Stimulated activated CD8-positive, alpha-beta memory T cell treated with anti-CD3 and anti-CD28 coated beads, Interleukin-7, amount 100 ng/mL, for 24 hours (primary cell): ENCODE data around the gene GFPT2.

Source experiments
- DNase-seq: peaks from one replicate; pipeline ENCODE4 v3.0.0-alpha.2; 2020; ENCODE audit warnings: low read depth

Gene GFPT2

DNA sequence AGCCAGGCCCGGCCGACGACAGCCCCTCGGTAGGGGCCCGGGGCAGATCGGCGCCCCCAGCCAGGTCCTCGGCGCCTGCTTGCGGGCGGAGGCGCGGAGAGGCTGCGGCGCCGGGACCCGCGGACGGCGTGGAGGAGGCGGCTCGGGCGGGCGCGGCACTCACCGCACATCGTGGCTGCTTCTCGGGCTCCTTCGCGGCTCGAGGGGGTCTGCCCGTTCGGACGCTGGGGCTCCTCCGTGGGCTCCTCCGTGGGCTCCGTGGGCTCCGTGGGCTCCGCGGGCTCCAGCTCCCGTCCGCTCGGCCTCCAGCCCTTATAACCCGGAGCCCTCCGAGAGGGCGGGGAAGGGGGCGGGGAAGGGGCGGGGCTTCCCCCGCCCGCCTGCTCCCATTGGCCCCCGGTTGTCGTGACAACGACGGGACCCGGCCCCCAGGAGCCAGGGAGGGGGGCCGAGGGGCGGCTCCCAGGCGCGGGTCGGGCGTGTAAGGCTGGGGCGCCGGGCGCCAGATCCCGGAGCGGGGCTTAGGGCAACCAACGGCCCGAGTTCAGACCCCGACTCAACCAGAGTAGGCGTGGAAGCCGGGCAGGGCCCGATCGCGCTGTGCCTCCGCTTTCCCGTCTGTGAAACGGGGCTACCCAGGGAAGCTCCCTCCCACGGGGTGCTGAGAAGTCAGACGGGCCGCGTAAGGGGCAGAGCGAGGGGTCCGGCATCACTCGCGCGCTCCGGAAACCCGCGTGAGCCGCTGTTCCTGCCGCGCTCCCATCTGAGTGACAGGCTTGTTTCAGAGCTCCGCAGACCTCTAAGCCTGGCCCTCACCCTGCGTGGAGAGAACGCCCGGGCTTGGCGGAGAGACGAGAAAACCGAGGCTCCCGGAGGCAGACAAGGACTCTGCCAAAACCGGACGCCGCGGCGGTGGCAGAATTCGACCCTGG, at the start of gene GFPT2:
Gene GFPT2, minus strand, starts transcription at position 289 of the 932 bp plus-strand sequence. Its CDS starts 119 bp downstream, at position 170.
- peak; percentile 34 for DNase-seq

DNA sequence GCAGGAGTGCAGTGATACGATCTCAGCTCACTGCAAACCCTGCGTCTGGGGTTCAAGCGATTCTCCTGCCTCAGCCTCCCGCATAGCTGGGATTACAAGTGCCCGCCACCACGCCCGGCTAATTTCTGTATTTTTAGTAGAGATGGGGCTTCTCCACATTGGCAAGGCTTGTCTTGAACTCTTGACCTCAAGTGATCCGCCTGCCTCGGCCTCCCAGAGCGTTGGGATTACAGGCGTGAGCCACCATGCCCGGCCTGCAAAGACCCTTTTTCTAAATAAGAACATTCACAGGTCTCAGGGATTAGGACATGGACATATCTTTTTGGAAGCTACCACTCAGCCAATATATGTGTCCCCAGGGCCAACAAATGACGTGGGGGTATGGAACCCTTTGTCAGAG, 49.6 kb upstream of the GFPT2 start:
- no peak for DNase-seq

DNA sequence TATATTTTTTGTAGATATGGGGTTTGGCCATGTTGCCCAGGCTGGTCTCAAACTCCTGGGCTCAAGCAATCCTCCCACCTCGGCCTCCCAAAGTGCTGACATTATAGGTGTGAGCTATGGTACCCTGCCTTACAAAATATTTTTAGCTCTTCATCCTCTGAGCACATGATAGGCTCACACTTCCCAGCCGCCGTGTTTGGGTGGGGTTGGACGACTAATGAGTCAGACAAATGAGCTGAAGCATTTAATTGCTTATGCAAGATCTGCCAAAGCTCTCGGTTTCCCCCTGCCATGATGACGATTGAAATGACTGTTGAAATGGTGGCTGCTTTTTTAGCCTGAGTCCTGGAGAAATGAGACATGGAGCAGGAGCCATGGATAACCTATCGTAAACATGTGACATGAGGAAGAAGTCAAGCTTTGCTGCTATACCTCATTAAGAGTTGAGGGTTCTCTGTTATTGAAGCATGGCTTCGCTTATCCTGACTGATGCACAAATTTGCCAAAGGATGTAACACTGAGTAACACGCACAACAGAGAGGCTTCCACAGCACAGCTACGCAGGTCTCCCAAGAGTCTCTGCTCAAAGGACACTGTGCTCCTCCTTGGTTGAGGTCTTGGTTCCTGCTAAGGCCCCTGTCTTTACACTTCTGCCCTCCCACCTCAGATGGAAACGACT, 48.2 kb upstream of the GFPT2 start:
- no peak for DNase-seq

DNA sequence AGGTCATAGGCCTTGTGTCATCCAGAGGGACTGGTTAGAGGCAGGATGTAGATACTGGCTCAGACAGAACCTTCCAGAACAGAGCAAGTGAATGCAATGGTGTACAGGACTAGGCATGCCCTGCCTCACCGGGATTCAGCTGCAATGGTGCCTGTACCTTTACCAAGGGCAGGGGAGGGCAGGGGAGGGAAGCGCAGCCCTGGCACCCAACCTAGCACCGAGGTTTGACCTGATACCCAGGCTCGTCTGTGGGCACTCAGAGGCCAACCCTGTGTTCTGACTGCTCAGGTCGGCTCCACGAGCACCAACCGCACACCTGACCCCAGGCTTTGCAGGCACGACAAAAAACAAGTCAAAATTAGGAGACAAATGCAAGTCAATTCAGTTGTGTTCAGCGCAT, 47.3 kb upstream of the GFPT2 start:
- no peak for DNase-seq

DNA sequence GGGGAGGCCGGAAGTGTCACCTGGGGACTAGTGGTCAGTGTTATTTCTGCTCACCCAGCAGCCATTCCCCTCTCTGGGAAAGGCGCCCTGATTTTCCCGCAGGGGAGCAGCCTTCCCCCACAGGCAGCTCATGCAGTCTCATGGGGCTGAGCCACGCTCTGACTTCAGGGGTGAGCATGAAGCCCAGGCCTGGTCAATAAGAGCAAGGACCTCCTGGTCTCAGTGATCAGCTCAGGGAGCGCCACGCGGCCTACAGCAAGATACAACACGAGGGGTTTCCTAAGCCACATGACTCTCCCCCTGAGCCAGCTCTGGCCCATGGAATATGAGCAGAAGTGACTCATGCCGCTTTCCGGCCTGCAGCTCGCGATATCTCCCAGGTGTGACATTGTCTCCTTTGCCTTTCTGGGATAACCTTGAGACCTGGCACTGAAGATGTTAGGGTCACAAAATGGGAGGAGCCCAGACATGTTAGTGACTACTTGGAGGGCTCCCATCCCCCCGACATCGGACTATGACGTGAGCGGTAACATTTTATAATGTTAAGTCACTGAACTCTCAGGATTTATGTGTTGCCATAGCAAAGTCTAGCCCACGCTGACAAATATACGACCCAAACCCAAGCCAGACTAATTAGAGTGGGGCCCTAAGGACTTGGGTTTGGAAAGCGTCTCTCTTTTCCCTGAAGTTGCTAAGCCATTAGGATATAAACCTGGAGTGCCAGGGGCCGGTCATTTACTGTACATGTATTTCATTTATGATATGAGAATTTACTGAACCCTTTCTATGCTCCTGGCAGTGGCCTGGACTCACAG, 46.5 kb upstream of the GFPT2 start:
- DNase-seq: no peak

DNA sequence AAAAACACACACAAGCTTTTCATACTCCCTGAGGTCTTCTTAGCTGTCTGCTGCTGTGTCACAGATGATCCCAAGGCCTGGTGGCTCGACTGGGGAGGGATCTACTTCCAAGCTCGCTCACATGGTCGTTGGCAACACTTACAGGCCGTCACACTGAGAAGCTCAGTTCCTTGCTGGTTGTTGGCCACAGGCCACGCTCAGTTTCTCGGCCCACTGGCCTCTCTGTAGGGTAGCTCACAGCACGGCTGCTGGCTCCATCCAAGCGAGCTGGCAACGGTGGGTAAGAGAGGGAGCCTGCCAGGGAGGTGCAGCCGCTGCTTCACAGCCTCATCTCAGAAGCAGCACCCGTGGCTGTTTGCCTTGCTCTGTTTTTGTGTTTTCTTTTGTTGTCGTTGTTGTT, 43.8 kb upstream of the GFPT2 start:
- DNase-seq: no peak

DNA sequence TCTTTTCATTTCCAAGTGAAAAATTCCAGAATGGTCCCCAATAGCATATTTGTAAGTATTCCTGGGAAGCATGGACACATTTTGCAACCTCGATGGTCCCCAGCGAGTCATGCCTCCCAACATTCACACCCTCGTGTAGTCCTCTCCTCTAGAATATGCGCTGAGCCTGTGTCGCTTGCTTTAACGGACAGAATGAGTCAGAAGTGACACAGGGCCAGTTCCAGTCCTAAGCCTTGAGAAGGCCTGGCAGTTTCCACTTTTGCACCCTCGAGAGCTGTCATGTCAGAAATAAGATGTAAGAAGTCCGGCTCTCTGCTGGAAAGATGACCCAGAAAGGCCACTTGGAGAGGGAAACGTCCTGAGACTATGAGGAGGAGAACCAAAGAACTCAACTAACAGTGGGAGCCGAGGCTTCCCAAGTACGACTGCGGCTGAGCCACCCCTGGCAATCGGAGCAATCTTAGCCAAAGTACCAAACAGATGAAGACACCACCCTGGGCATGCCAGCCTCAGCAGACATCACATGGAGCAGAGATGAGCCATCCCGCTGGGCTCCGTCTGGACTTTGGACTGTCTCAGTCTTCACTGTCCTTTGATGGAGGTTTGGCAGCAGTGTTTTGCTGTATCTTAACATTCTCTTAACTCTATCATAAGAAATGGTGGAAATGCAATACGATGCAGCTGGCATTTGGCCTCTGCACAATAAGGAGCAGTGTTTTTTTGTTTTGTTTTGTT, 42.6 kb upstream of the GFPT2 start:
- DNase-seq: no peak

DNA sequence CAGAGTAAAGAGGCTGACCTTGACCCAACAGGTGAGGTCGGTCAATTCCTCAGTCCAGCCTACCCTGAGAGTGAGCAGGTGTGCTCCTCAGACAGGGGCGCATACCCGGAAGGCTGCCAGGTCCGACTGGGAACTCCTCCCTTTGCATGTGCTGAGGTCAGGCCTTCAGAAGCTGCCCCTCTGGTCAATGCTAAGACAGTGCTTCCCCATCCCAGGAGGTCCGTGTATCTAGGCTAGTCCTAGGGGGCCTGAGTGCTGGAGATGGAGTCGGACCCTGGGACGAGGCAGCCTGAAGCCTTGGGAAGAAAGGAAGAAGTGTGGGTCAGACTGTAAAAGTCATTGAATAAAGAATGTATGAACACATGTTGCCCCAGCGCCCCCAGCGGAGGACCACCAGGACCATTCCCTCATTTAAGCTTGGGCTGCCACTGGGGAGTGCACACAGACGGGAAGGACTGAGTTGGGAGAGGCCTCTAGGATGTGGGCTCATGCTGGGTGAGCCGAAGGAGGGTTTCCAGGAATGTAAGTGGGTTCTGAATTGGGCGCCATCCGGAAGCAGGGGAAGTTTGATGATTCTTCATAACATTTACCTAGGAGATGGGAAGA, 41.0 kb upstream of the GFPT2 start:
- DNase-seq: no peak

DNA sequence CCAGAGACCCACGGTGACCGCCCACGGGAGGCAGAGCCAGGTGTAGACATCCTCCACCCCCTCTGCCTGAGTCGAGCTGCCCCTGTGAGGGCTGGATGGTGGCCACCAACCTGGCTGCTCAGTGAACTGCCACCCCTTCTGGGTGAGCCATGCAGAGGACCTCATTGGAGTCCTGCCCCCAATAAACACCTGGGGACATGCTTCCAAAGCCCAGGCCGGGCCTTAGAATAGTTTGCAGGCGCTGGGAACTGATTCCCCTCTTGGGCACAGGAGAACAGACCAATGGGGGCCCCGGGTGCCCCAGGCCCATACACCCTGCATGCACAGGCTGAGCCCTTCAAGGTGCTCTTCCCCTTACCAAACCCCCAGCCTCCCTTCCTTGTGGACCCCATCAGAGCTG, 38.1 kb upstream of the GFPT2 start:
- no peak for DNase-seq

DNA sequence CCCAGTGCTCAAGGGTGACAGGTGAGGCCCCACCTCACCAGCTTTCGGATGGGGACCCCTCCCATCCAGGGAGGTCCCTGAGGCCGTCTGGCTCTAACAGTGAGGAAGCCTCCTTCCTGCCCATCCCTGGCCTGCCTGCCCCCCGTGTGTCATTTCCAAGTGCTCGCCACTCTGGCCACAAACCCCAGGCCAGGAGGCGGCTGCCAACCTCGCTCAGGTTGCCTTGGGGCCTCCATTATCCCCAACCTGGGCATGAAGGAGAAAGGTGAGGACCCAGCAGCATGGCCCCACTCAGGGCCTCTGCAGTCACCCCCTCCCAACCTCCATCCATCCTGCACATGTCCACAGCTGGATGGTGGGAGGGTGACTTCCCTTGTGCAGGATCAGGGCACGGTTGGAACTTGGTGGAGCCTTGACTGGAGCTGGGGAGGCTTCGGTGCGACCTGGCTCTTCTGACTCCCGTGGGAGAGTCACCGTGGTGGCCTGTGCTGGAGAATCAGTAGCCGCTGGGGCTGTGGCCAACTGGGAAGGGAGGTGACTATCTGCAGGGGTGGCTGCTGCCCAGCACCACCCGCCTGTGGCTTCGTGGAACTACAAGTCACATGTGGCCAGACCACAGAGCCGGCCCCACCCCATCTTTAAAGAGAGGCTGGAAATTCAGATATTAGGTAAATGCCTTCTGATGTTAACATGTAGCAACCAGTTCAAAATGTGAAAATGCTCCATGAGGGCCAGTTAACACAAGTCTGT, 37.5 kb upstream of the GFPT2 start:
- no peak for DNase-seq

DNA sequence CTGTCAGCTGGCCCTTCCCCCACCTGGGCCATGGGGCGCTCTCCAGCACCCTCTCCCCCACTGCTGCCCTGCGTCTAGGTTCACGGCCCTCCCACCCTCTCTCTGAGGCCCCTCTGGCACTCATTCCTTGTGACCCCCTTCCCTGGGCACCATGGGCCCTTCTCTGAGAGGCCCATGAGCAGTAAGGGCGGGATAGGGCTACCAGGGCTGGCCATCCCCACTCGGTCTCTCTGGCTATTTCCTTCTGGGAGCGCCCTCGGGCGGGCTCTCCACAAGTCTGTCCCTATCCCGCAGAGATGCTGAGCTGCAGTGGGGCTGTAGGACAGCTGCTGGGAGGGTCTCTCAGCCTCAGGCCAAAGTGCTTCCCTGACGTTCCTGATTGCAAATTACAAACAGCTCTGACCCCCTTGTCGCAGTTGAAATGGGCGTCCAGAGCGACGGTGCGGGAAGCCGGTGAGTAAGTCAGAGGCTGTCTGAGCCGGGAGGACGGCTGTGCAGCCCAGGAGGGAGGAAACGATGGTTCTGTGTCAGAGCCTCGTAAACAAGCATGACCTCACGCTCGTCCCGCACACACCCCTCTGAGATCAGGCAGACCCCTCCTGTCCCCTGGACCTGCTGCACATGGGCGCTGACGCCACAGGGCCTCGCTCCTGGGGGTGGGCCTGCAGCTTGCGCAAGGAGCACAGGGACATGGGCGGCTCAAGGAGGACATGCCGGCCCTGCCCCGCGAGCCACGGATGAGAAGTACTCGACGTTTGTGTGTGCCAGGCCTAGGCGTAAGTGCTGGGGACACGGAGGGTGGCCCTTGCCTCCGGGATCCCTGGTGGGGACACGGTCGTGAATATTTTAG, 36.3 kb upstream of the GFPT2 start:
- DNase-seq: no peak

DNA sequence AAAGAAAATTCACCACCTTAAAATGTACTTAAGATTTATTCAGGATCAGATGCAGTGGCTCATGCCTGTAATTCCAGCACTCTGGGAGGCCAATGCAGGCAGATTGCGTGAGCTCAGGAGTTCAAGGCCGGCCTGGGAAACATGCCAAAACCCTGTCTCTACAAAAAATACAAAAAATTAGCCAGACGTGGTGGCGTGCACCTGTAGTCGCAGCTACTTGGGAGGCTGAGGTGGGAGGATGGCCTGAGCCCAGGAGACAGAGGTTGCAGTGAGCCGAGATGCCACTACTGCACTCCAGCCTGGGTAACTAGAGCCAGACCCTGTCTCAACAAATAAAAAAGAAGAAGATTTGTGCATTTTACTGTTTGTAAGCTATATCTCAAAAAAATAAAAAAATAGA, 34.7 kb upstream of the GFPT2 start:
- no peak for DNase-seq

DNA sequence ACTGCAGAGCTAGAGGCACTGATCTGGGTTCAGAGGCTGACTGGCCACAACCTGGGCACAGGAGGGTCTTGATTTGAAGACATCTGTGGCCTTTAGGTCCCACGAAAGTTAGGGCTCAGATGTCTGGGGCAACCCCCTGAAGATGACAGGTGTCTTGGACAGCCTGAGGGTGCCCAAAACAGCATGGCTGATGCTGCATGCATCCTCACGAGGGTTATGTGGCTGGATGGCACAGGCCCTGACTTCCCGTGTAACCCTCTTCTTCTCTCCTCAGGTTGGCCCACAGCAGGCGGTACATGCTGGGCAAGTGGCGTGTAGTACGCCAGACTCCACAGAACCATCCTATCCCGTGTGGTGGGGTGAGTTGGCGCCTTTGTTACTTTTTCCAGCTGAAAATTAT, 29.8 kb upstream of the GFPT2 start:
- no peak for DNase-seq

DNA sequence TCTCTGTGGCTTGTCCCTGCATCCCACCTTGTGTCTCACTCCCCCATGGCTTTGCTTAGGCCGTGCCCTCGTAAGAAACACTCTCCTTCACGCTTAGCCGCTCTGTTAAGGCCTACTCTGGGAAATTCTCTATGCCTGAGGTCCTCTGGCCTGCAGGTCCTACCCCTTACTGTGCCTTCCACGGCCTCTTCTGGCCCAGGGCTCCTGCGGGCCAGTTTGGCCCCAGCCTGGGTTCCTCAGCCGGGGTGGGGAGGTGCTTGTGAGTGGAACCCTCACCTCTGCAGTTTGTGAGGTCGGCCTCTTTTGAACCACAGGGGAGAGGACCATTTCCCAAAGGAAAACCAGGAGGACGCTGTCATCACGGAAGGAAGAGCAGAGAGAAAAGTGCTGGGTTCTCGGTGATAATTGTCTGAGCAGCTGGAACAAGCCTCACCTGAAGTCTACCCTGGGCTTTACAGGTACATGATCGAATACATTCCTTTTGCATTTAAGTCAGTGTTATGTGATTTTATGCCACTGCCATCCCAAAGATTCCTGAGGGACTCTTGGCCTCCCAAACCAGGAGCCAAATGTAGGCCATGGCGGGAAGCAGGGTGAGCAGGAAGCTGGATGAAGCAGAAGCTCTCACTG, 28.8 kb upstream of the GFPT2 start:
- no peak for DNase-seq

DNA sequence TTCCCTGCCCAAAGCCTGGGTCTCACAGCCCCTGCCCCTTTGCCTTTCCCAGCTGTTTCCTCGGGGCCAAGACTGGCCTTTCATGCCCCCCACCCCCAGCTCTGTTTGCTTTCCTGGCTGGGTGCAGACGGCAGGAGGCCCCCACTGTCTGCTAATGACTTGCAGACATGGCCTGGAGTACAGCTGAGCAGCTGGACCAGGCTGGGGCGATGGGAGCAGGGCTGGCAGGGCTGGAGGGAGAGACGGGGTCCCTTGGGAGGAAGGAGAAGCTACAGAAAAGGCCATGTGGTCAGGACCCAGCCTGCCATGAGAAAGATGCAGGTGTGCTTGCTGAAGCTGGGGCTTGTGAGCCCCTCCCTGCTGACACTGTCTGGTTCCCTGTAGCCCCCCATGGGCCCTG, 28.3 kb upstream of the GFPT2 start:
- no peak for DNase-seq

DNA sequence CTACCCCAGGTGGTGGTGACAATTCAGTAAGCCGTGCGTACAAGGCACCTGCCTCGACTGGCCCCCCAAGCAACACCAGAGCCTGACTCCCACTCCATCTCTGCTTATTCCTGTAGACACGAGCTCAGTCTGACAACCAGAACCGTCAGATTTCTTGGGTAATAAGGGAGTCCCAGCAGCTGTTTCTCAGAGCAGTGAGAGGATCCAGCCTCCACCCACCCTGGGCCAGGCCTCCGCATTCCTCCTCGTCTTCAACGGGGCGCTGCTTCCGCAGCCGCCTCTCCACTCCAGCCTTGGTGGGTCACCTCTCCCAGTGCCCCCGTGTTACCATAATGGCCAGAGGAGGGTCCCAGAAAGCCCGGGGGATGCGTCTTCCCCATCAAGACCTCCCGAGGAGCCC, 27.7 kb upstream of the GFPT2 start:
- DNase-seq: no peak

DNA sequence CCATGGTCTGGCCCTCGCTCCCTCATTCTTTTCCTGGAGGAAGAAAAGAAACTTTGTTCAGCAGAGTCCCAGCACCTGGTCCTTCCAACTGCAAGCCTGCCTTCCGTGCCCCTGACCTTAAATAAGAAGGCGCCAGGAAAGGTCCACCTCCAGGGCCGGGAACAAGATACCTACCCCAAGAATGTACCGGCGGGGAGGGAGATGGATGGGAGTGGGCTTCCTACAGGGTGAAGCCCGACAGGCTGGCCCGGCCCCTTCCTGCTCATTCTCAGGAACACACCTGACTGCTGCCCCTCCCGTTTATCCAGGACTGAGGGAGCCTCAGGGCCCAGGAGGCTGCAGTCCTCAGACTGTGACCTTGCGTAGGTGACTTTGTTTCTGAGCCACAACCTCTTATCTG, 27.3 kb upstream of the GFPT2 start:
- DNase-seq: no peak

DNA sequence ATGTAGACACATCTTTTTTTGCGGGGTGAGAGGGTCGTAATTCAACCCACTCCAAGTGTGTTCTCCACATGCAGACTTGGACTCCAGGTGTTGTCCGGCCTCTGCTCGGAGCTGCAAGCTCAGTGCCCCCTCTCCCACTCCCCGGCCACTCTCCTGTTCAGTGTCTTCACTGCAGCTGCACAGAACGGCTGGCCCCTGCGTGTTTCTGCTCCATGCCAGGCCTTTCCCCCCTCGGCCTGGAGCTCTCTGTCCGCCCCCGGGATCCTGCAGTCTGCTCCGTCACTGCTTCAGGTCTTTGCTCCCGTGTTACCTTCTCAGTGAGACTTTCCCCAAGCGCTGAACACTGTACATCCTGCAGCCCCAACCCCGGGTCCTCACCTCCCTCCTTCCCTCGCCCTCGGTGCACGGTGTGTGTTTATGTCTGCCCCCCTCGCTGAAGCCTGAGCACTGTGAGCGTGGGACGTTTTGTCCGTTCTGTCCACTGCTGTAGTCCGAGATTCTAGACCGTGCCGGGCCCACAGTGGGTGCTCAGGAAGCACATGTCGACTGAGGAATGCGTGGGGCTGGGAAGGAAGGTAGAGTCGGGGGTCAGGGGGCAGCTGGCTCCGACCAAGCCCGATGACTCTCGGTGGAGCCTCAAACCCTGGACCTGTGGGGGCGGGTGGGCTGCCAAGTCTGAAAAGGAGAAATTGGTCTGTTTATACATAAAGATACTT, 26.4 kb upstream of the GFPT2 start:
- DNase-seq: no peak
